Activated B cell treated with CpG ODN at 0.5 μM for 24 hours (primary cell): Measurements from ENCODE around the gene CD300LD. TPM values are rescaled to one million over a fixed set of nuclear protein-coding genes. Genes with fewer than 3 reads are reported as not detected.

Source experiments
- ATAC-seq: fragments of 200-7000 bp; cut with Tn5 transposase; one replicate; pipeline ENCODE4 v1.10.0; 2021; ENCODE audit warnings: low read depth, mild to moderate bottlenecking, moderate library complexity
- CTCF ChIA-PET: fragments of 350-600 bp; sonication (Branson Sonifier 250); formaldehyde crosslinking; loops from one replicate; lab custom pipeline; 2021; ENCODE audit warnings: antibody characterized with exemption; lab: Charles Lee
- POLR2A ChIA-PET: fragments of 350-600 bp; sonication (Branson Sonifier 250); formaldehyde crosslinking; loops from one replicate; lab custom pipeline; 2021; ENCODE audit warnings: antibody characterized with exemption; lab: Charles Lee
- DNase-seq: peaks from one replicate; pipeline ENCODE4 v3.0.0; 2022
- H3K27ac Mint-ChIP-seq: one replicate; pipeline ENCODE4 v1.8.0; 2020; ENCODE audit warnings: mixed read lengths
- H3K27me3 Mint-ChIP-seq: one replicate; pipeline ENCODE4 v1.8.0; 2021; ENCODE audit warnings: mixed read lengths
- H3K36me3 Mint-ChIP-seq: one replicate; pipeline ENCODE4 v1.8.0; 2021; ENCODE audit warnings: low read depth, mixed read lengths
- H3K4me1 Mint-ChIP-seq: one replicate; pipeline ENCODE4 v1.8.0; 2021; ENCODE audit warnings: mixed read lengths
- H3K4me3 Mint-ChIP-seq: one replicate; pipeline ENCODE4 v1.8.0; 2020; ENCODE audit warnings: mild to moderate bottlenecking, mixed read lengths
- H3K9me3 Mint-ChIP-seq: one replicate; pipeline ENCODE4 v1.8.0; 2020; ENCODE audit warnings: mixed read lengths
- intact Hi-C: fragments of 100-400 bp; cut with micrococcal nuclease; formaldehyde crosslinking; loops from one replicate; pipeline ENCODE4 v1.15.1; 2024
- total RNA-seq: library from RNA; stranded (reverse); gene quantifications from 2 replicates; pipeline ENCODE4 v1.2.3, GENCODE V29; 2022
- TF ChIP-seq, protein P1 (sequence below): fragments of 200-600 bp; IDR thresholded peaks from one replicate; pipeline ENCODE4 v1.8.0; 2022; ENCODE audit warnings: antibody characterized with exemption, mild to moderate bottlenecking

Gene CD300LD
- total RNA-seq, 1 donor from 2014 or later = not detected

DNA sequence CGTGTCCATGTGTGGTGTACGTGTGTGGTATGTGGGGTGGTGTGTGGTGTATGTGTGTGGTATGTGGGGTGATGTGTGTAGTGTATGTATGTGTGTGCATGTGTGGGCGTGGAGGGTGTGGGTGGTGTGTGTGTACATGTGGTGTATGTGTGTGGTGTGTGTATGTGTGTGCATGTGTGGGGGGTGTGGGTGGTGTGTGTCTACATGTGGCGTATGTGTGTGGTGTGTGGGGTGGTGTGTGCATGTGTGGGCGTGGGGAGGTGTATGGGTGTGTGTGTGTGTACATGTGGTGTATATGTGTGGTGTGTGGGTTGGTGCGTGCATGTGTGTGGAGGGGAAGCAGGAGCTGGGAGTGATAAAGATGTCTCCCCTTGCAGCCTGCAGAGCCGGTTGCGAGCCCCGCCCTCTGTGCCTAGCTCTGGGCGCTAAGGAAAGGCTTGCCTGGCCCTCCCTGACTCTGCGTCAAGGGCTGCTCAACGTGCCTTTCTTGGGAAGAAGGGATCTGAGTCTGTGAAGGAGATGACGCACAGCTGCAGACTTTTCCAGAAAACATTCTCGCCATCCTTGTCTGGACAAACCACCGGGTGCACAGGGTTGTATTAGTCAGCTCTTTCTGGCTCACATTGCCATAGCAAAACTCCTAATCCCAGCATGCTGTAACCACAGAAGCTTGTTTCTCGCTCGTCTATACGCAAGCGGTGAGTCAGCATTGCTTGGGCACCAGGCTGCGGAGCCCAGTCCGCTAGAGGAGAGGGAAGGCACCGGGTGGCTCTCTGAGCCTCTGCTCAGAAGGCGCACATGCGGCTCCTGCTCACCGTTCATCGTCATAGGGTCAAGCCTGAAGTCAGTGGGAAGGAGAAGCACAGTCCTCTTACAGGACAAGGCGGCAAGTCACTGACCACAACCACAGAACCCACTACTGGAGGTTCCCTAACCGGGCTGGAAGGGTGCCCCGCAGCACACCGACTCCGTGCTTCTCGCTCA lies 22.8 kb downstream of the CD300LD start:
- ATAC-seq = peak; percentile 25
- ChIA-PET CTCF (no interaction called here), POLR2A (no interaction called here)
- Mint-ChIP-seq H3K4me1 (peaks cover 3% of the 10 kb centered on the region), H3K4me3 (no peak overlapping the region), H3K27me3 (peaks cover 35% of the 10 kb centered on the region), H3K27ac (no peak overlapping the region), H3K9me3 (no peaks in the 10 kb centered on the region), H3K36me3 (no peaks in the 10 kb centered on the region)
- no peak for DNase-seq
- TF ChIP-seq, protein P1, sequence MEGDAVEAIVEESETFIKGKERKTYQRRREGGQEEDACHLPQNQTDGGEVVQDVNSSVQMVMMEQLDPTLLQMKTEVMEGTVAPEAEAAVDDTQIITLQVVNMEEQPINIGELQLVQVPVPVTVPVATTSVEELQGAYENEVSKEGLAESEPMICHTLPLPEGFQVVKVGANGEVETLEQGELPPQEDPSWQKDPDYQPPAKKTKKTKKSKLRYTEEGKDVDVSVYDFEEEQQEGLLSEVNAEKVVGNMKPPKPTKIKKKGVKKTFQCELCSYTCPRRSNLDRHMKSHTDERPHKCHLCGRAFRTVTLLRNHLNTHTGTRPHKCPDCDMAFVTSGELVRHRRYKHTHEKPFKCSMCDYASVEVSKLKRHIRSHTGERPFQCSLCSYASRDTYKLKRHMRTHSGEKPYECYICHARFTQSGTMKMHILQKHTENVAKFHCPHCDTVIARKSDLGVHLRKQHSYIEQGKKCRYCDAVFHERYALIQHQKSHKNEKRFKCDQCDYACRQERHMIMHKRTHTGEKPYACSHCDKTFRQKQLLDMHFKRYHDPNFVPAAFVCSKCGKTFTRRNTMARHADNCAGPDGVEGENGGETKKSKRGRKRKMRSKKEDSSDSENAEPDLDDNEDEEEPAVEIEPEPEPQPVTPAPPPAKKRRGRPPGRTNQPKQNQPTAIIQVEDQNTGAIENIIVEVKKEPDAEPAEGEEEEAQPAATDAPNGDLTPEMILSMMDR = no peak
- intact Hi-C loops = loop anchor here (5.0 kb wide), 1 partner anchor 293 kb away; no protein-coding TSS in a partner anchor

DNA sequence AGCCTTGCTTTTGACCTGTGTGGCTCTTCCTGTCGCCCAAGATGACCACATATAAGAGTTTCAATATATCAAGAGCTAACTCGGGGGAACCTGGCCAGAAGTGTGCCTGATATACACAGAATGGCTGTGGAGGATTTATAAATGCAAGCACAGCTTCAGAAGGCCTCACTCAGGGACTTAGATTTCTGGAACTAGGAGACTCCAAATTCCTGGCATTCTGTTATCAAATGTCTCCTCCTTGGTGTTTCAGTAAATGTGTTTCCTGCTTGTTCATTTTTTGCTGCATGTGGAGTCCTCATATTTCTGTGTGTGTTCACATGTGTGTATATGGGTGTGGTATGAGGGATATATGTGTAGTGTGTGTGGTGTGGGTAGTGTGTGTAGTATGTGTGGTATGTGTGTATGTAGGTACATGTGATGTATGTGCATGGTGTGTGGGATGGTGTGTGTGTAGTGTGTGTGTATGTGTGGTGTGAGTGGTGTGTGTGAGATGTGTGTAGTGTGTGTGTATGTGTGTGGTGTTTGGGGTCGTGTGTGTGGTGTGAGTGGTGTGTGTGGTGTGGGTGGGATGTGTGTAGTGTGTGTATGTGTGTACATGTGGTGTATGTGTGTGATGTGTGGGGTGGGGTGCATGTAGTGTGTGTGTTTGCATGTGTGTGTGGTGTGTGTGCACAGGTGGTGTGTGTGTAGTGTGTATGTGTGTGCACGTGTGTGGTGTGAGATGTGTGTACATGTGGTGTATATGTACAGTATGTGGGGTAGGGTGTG lies 23.8 kb downstream of the CD300LD start:
- no peak overlapping the region for H3K27ac Mint-ChIP-seq
- H3K27me3 Mint-ChIP-seq = peaks cover 41% of the 10 kb centered on the region

DNA sequence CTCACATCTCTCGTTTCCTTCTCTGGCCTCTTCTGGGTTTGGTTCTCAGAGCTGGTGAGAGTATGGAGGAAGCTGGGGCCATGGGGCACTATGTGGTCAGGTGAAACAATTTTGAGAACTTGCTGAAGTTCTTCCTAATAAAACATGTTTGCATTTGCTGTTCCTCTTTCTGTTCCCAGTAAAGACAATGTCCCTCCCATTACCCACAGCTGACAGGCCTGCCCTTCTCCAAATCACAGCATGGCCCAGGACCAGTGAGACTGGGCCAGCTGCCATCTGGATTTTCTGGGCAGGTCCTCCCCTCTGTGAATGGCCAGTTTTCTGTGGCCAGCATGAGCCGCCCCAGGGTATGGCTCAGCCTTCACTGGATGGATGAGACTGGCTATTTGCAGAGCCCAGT lies 24.7 kb downstream of the CD300LD start, which contains the start of gene CD300H:
CD300H (minus strand) TSS at position 113 of the 400 bp plus-strand sequence.
- Mint-ChIP-seq H3K4me3 (no peak within 1 kb of the TSS), H3K27ac (no peak within 1 kb of the TSS), H3K9me3 (no peaks in the 10 kb centered on the region), H3K27me3 (peaks cover 41% of the 10 kb centered on the region), H3K4me1 (peaks cover 3% of the 10 kb centered on the region), H3K36me3 (no peaks in the 10 kb centered on the region)
- TF ChIP-seq, protein P1 = no peak
- POLR2A ChIA-PET = no interaction called here
- ATAC-seq (no peak), DNase-seq (no peak)
- CTCF ChIA-PET = interaction anchor here (1.2 to 3.3 kb wide), 8 partner anchors 9 to 391 kb away, joined by 3 to 21 read pairs (median 6); partner anchors contain the start of gene RAB37
- intact Hi-C loops = loop anchor here (5.0 kb wide), 1 partner anchor 295 kb away; no protein-coding TSS in a partner anchor

More for the DNA sequence above, 23.8 kb downstream of the CD300LD start:
- H3K9me3 Mint-ChIP-seq = no peaks in the 10 kb centered on the region
- no peaks in the 10 kb centered on the region for H3K36me3 Mint-ChIP-seq
- peaks cover 3% of the 10 kb centered on the region for H3K4me1 Mint-ChIP-seq
- intact Hi-C loops = loop anchor here (5.0 kb wide), 1 partner anchor 294 kb away; no protein-coding TSS in a partner anchor
- CTCF ChIA-PET = interaction anchor here (1.2 to 3.3 kb wide), 3 partner anchors 8 to 169 kb away, joined by 6 to 21 read pairs (median 19); partner anchors contain the start of gene RAB37
- ATAC-seq = no peak
- no peak for DNase-seq
- H3K4me3 Mint-ChIP-seq = no peak overlapping the region
- TF ChIP-seq, protein P1 = no peak
- POLR2A ChIA-PET = interaction anchor here (0.6 kb wide), 1 partner anchor 805 kb away, joined by 8 read pairs; no protein-coding TSS in a partner anchor

DNA sequence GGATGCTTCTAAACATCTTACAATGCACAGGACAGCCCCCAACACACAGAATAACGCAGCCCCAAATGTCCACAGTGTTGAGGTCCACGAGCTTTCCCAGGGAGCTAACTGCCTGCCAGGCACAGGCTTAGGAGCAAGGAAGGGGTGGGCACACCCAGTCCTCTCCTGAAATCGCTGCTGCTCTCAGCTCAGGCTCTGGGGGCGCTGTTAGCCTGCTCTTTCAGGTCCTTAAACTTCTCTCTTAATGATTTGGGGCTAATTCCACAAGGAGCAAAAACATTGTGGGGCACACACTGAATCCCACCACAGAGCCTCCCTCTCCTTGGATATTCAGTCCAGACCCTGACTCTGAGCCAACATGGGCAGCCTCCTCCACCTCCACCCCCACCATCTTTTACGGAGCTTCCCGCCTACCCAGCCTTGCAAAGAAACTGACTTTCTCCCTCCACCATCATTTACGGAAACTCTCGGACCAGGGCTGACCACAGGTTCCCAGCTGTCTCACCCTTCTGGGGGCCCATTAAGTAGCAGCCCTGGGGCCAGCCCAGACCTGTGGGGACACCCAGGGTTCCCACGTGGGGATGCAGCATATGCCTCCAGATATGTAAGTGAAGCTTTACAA lies 25.8 kb downstream of the CD300LD start:
- Mint-ChIP-seq H3K4me1 (peaks cover 9% of the 10 kb centered on the region), H3K9me3 (no peaks in the 10 kb centered on the region), H3K4me3 (no peak overlapping the region), H3K27ac (no peak overlapping the region), H3K27me3 (peaks cover 40% of the 10 kb centered on the region), H3K36me3 (no peaks in the 10 kb centered on the region)
- ChIA-PET CTCF (interaction anchor here (0.6 to 3.3 kb wide), 16 partner anchors 9 to 392 kb away, joined by 3 to 21 read pairs (median 4); partner anchors contain the start of gene RAB37), POLR2A (interaction anchor here (1.0 kb wide), 1 partner anchor 75 kb away, joined by 3 read pairs; no protein-coding TSS in a partner anchor)
- ATAC-seq = peak; percentile 54
- TF ChIP-seq, protein P1 = no peak
- DNase-seq = no peak
- intact Hi-C loops = loop anchor here (1.0 to 5.0 kb wide), 3 partner anchors 80 to 296 kb away; no protein-coding TSS in a partner anchor
